Esophagus (tissue), 2 donors: ENCODE measurements around the gene ALCAM. TPM values are rescaled to one million over a fixed set of nuclear protein-coding genes. Genes with fewer than 3 reads are reported as not detected.
A peak's percentile ranks its signal among the peaks of the same experiment; 100 is the strongest.

Source experiments
- H3K27ac ChIP-seq, 2 donors: one replicate each; pipeline ENCODE4 v1.5.1; 2013; ENCODE audit warnings: low read depth in 2 of 2, mild to moderate bottlenecking in 2 of 2, inconsistent platforms in 1 of 2, low read length in 1 of 2, moderate library complexity in 1 of 2
- H3K27me3 ChIP-seq, 2 donors: one replicate each; pipeline ENCODE4 v1.6.1; 2013; ENCODE audit warnings: low read length in 2 of 2, control low read depth in 1 of 2, mild to moderate bottlenecking in 1 of 2; ENCODE audit not compliant: insufficient read depth in 2 of 2, control insufficient read depth in 1 of 2
- H3K36me3 ChIP-seq, 2 donors: one replicate each; pipeline ENCODE4 v1.6.1; 2013; ENCODE audit warnings: low read length in 1 of 2; ENCODE audit not compliant: control insufficient read depth in 2 of 2, insufficient read depth in 2 of 2
- H3K4me1 ChIP-seq, 2 donors: one replicate each; pipeline ENCODE4 v1.6.1; 2013; ENCODE audit warnings: low read length in 1 of 2; ENCODE audit not compliant: control insufficient read depth in 2 of 2, insufficient read depth in 2 of 2
- H3K4me3 ChIP-seq, 2 donors: one replicate each; pipeline ENCODE4 v1.5.1; 2013; ENCODE audit warnings: low read length in 2 of 2, mild to moderate bottlenecking in 2 of 2, low read depth in 1 of 2, moderate library complexity in 1 of 2
- H3K9me3 ChIP-seq, 2 donors: one replicate each; pipeline ENCODE4 v1.6.1; 2013; ENCODE audit warnings: mild to moderate bottlenecking in 2 of 2, low read depth in 1 of 2, low read length in 1 of 2, moderate library complexity in 1 of 2; ENCODE audit not compliant: control insufficient read depth in 2 of 2, insufficient read depth in 1 of 2
- WGBS, 2 donors: extraction: QIAGEN DNeasy Blood & Tissue Kit; methylation state at CpG; one replicate each; pipeline ENCODE4 v1.1.7; 2013; 5-methylcytosine and 5-hydroxymethylcytosine counted together
- polyA plus RNA-seq, 2 donors: library from polyadenylated mRNA; stranded (reverse); fragments of 200-250 nt; gene quantifications; one replicate each; pipeline ENCODE4 v1.2.3, GENCODE V29; 2013
- donor health status: healthy with polysubstance abuse.
- donor health status: Bipolar disorder and iron deficiency.

Gene ALCAM
- polyA plus RNA-seq, 2 donors = 3.3 to 5.4 TPM

DNA sequence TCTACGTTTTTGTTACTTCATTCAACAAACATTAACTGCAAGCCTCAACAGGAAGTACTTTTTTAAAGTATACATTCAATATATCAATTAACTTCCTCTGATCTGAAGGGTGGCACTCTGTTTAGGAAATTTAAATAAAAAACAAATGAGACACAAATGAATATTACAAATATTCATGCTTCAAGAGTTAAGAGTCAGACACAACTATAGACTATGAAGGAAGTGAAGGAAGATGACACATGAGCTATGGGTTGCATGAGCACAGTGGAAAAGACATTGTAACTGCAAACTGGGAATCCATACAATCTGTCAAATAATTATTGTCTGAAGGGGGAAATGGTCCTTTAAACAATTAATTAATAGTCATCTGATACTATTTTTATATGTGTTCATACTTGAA is 26.8 kb upstream of the ALCAM start:
- Histone ChIP-seq H3K27ac (no peak overlapping the region), H3K9me3 (no peaks in the 10 kb centered on the region), H3K4me1 (no peaks in the 10 kb centered on the region), H3K27me3 (no peaks in the 10 kb centered on the region), H3K4me3 (no peak overlapping the region), H3K36me3 (no peaks in the 10 kb centered on the region)
- 24 to 35% methylated on average over 1 of the region's 1 CpG for WGBS, 2 donors

DNA sequence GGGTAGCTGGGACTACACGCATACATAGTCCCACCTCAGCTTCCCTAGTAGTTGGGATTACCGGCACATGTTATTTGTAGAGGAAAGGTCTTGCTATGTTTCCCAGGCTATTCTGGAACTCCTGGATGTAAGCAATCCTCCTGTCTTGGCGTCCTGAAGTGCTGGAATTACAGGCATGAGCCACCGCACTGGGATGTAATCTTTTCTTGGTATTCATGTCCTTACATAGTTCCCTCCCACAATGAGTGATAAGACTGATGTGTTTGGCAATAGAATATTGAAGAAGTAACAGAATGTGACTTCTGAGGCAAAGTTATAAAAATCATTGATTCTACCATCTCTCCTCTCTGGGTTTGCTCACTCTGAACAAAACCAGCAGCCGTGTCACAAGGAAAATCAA is 22.7 kb upstream of the ALCAM start:
- 74 to 75% methylated on average over 5 of the region's 5 CpGs for WGBS, 2 donors
- Histone ChIP-seq H3K27me3 (no peaks in the 10 kb centered on the region), H3K36me3 (no peaks in the 10 kb centered on the region), H3K27ac (no peak overlapping the region), H3K9me3 (no peaks in the 10 kb centered on the region), H3K4me3 (no peak overlapping the region), H3K4me1 (no peaks in the 10 kb centered on the region)

DNA sequence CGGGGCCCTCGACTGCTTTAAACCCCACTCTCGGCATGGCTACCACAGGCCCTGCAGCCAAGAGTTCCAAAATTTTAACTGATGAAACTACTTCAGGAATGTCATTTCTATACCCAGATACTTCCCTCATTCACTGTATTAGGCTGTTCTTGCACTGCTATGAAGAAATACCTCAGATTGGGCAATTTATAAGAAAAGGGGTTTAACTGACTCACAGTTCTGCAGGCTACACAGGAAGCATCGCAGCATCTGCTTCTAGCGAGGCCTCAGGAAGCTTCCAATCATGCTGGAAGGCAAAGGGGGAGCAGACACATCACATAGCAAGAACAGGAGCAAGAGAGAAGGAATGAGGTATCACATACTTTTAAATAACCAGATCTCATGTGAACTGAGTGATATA is 21.6 kb upstream of the ALCAM start:
- no peaks in the 10 kb centered on the region for H3K36me3 ChIP-seq
- no peaks in the 10 kb centered on the region for H3K9me3 ChIP-seq
- H3K27ac ChIP-seq = no peak overlapping the region
- H3K4me1 ChIP-seq = no peaks in the 10 kb centered on the region
- WGBS, 2 donors = 90 to 91% methylated on average over 5 of the region's 5 CpGs
- H3K27me3 ChIP-seq = no peaks in the 10 kb centered on the region
- H3K4me3 ChIP-seq = no peak overlapping the region

DNA sequence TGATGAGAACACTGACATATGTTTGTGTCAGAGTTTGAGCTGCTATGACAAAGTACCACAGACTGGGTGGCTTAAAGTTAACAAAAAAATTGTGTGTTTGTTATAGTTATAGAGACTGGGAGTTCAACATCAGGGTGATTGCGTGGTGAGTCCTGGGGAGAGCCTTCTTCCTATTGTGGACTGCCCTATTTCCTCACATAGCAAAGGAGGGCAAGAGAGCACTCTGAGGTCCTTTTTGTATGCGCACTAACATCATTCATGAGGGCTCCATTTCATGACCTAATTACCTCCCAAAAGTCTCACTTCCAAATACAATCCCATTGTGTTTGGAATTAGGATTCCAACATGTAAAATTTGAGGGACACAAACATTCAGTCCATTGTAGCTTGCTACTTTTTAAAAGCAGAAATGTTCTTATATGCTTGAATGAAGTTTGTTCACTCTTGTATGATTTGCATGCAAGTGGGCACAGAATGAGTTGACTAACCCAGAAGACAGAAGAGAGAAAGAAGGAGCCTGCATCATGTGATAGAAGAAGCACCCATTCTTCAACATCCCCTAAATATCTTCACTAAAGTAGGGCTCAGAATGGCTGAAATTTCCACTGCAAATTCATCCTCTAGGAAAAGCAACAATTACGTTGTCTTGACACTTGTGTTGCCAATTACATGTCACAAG is 18.9 kb upstream of the ALCAM start:
- H3K27me3 ChIP-seq = no peaks in the 10 kb centered on the region
- no peaks in the 10 kb centered on the region for H3K4me1 ChIP-seq
- H3K4me3 ChIP-seq = no peak overlapping the region
- 80 to 92% methylated on average over 3 of the region's 3 CpGs for WGBS, 2 donors
- no peaks in the 10 kb centered on the region for H3K9me3 ChIP-seq
- H3K27ac ChIP-seq = no peak overlapping the region
- H3K36me3 ChIP-seq = no peaks in the 10 kb centered on the region

DNA sequence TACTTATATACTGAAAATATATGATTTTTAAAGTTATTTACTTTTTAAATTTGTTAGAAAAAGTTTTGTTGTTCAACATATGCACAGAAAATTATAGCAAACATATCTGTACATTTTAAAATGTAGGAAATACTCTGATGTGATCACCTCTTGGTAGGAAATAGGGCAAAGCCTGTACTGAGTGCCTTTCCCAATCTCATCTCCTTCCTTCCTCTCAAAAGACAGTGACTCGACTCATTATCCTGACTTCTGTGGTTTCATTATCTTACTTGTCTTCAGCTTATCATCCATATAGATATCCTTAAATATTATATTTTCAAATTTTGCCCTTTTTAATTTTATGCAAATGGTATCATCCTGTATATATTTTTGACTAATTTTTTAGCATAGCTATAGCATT is 18.4 kb upstream of the ALCAM start:
- H3K36me3 ChIP-seq = no peaks in the 10 kb centered on the region
- WGBS, 2 donors = 73 to 74% methylated on average over 1 of the region's 1 CpG

DNA sequence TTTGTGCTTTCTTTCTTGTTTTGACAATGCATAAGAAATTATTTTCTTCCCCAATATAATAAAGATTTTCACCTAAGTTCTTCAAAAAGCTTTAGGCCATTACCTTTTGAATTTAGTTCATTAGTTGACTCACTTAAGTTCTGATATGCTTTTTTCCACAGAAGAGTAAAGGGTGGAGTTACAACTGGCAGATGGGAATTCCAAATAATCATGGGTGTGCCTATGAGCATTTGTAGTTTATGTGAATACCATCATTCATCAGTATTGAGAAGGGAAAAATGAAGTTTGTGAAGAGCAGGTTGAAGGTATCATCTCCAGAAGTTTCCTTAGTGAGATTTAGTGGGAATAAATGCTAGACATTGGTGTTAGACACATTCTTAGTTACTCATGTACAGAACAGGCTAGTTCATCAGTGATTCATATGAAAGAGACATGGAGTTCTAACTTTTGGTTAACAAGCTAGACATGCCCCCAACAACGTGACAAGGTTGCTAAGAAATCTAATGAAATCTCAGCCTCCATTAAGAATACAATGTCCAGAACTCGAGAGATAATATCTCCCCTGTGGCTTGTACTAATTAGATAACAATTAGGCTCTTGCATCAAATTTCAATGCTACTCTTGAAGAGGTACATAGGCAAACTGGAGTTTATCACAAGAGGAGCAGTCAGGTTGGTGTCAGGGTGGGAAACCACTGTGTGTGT is 16.9 kb upstream of the ALCAM start:
- Histone ChIP-seq H3K9me3 (no peaks in the 10 kb centered on the region), H3K36me3 (no peaks in the 10 kb centered on the region), H3K4me3 (no peak overlapping the region), H3K4me1 (peaks cover 0 to 3% of the 10 kb centered on the region in 2 donors), H3K27ac (no peak overlapping the region), H3K27me3 (no peaks in the 10 kb centered on the region)
- WGBS, 2 donors = 70 to 72% methylated on average over 2 of the region's 2 CpGs

More for the DNA sequence above, 18.4 kb upstream of the ALCAM start:
- no peak overlapping the region for H3K4me3 ChIP-seq
- no peaks in the 10 kb centered on the region for H3K4me1 ChIP-seq
- H3K27ac ChIP-seq = no peak overlapping the region
- H3K27me3 ChIP-seq = no peaks in the 10 kb centered on the region
- no peaks in the 10 kb centered on the region for H3K9me3 ChIP-seq

DNA sequence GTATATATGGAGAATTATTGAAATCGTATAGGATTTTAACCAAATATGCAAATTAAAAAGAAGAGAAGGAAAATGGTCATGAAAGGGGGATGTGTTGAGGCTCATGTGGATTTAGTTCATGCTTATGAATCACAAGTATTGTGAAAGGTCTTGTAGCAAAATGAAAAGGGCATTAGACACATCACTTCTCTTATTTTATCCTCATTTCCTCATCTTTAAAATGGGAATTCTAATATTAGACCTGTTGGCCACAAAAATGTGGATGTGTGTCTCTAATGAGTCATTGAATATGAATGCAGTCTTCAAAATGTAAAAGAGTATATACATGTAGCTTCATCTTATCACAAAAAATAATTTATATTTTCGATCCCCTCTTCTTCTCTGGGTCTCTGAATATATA is 14.9 kb upstream of the ALCAM start:
- no peaks in the 10 kb centered on the region for H3K9me3 ChIP-seq
- no peak overlapping the region for H3K27ac ChIP-seq

DNA sequence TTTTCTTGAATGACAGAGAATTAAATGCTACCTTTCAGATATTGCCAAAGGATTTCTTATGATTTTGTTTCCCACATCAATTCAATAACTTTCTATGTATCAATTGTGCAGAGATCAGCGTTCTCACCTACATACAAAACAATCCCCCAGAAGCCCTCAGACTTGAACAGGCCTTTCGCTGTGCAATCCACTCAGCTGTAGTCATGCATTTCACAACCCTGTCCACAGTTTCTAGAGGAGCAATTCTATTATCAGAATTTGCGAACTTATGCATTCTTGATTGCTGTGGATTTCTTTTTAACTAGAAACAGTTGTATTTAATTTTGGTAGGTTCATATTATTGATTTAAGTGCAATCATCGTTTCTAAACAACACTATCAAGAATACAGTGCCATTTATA is 13.7 kb upstream of the ALCAM start:
- Histone ChIP-seq H3K36me3 (no peaks in the 10 kb centered on the region), H3K9me3 (no peaks in the 10 kb centered on the region), H3K27me3 (no peaks in the 10 kb centered on the region), H3K4me1 (peaks cover 0 to 3% of the 10 kb centered on the region in 2 donors), H3K27ac (no peak overlapping the region), H3K4me3 (no peak overlapping the region)
- 78 to 81% methylated on average over 4 of the region's 4 CpGs for whole genome bisulfite sequencing, 2 donors

More for the DNA sequence above, 14.9 kb upstream of the ALCAM start:
- no peak overlapping the region for H3K4me3 ChIP-seq
- H3K4me1 ChIP-seq = peaks cover 0 to 3% of the 10 kb centered on the region in 2 donors
- H3K27me3 ChIP-seq = no peaks in the 10 kb centered on the region
- no peaks in the 10 kb centered on the region for H3K36me3 ChIP-seq
- WGBS, 2 donors = 78 to 79% methylated on average over 2 of the region's 2 CpGs

DNA sequence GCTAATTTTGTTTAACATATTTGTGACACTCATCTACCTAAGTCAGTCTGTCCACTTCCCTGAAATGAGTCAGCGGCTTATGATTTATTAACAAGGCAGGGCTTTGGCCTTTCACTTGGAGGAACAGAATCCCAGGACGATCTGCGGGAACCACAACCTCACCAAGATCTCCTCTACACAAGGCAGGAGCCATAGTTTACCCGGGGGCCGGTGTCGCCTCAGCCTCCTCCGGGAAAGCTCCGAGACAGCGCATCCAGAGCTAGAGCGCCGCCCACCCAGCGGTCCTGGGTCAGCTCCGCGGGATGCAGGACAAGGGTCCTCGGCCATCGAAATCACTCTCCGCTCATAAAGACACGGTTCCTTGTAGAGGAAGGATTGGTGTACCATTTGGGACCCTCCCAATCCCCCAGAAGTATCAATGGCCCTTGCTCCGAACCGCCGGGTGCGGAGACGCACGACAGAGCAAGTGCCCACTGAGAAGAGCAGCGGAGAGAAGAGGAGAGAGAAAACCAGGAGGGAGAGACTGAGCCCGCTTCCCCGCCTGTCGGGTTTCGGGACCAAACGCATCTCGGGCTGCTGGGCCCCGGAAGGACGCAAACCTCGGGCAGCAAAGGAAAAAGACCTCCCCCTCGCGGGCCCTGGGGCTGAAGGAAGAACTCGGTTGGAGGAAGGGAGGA is 13.1 kb upstream of the ALCAM start:
- peak overlapping the region in 1 of 2 donors; percentile 25 for H3K4me3 ChIP-seq
- H3K9me3 ChIP-seq = no peaks in the 10 kb centered on the region
- no peaks in the 10 kb centered on the region for H3K36me3 ChIP-seq
- H3K27me3 ChIP-seq = no peaks in the 10 kb centered on the region
- WGBS, 2 donors = 28 to 40% methylated on average over 37 of the region's 37 CpGs
- no peak overlapping the region for H3K27ac ChIP-seq
- peaks cover 0 to 3% of the 10 kb centered on the region in 2 donors for H3K4me1 ChIP-seq
